Body of pancreas (tissue), 4 donors: ENCODE results near the gene RECK.

Experiments
- POLR2A ChIP-seq, 3 donors: fragments of 450-650 bp; IDR thresholded peaks; one replicate each; pipeline ENCODE4 v1.6.1; 2016; ENCODE audit warnings: antibody characterized with exemption in 3 of 3, mild to moderate bottlenecking in 2 of 3
- TF ChIP-seq, protein P1 (sequence below), 7 experiments: fragments of 450-650 bp in 4 of 7; fragments of 200-600 bp in 3 of 7; sonication (generic) in 3 of 7; IDR thresholded peaks; one replicate each; pipeline ENCODE4 v1.5.1; 2016 to 2019; ENCODE audit warnings: antibody characterized with exemption in 7 of 7

DNA sequence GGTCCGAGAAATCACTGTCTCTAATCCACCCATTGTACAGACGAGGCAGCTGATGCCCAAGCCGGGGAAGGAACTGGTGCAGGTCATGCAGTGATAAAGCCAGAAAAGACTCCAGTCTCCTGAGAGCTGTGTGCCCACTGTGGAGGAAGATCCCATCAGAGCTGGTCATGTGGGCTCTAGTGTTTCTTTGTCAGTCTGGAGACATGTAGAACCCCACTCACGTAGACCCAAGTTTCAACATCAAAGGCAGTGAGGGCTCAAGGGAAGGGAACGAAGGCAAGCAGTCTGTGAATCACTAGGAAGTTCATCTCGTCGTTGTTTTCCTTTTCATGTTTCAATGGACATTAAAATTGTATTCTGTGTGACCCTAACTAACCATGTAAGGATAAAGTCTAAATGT is 85.3 kb downstream of the RECK start:
- TF ChIP-seq, protein P1, sequence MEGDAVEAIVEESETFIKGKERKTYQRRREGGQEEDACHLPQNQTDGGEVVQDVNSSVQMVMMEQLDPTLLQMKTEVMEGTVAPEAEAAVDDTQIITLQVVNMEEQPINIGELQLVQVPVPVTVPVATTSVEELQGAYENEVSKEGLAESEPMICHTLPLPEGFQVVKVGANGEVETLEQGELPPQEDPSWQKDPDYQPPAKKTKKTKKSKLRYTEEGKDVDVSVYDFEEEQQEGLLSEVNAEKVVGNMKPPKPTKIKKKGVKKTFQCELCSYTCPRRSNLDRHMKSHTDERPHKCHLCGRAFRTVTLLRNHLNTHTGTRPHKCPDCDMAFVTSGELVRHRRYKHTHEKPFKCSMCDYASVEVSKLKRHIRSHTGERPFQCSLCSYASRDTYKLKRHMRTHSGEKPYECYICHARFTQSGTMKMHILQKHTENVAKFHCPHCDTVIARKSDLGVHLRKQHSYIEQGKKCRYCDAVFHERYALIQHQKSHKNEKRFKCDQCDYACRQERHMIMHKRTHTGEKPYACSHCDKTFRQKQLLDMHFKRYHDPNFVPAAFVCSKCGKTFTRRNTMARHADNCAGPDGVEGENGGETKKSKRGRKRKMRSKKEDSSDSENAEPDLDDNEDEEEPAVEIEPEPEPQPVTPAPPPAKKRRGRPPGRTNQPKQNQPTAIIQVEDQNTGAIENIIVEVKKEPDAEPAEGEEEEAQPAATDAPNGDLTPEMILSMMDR (IDR thresholded peaks at IDR 0.05) = no peak
- no peak for TF ChIP-seq POLR2A (IDR thresholded peaks at IDR 0.05)
